NCI-H1694 (cell line): Measurements from ENCODE around the gene EYA3.

Experiments
- DNase-seq: peaks from one replicate; lab custom pipeline; 2025; lab: John Stamatoyannopoulos, UW

Gene EYA3

GRCh38 chr1:28070725-28071593 lies 17.5 kb downstream of the EYA3 start:
- DNase-seq: no peak

- DNase-seq: no peak
Observed at GRCh38 chr1:28067523-28068090, 20.8 kb downstream of the EYA3 start.

- DNase-seq: no peak
Observed at GRCh38 chr1:28066393-28067154, 21.8 kb downstream of the EYA3 start.

GRCh38 chr1:28064064-28064463 lies 24.3 kb downstream of the EYA3 start:
- peak; percentile 8 for DNase-seq

GRCh38 chr1:28062806-28063205 lies 25.6 kb downstream of the EYA3 start:
- DNase-seq: no peak

GRCh38 chr1:28058971-28059878 lies 29.2 kb downstream of the EYA3 start:
- no peak for DNase-seq

- no peak for DNase-seq
Observed at GRCh38 chr1:28058168-28058567, 30.2 kb downstream of the EYA3 start.

GRCh38 chr1:28056129-28056925 lies 32.1 kb downstream of the EYA3 start:
- no peak for DNase-seq

GRCh38 chr1:28050776-28051175 lies 37.6 kb downstream of the EYA3 start:
- no peak for DNase-seq

- no peak for DNase-seq
Observed at GRCh38 chr1:28046716-28047115, 41.7 kb downstream of the EYA3 start.

GRCh38 chr1:28045777-28046176 lies 42.6 kb downstream of the EYA3 start:
- no peak for DNase-seq

GRCh38 chr1:28044399-28044798 lies 44.0 kb downstream of the EYA3 start:
- DNase-seq: no peak

GRCh38 chr1:28039341-28039740 lies 49.1 kb downstream of the EYA3 start:
- no peak for DNase-seq

GRCh38 chr1:28037946-28038345 lies 50.5 kb downstream of the EYA3 start:
- no peak for DNase-seq

GRCh38 chr1:28037206-28037605 lies 51.2 kb downstream of the EYA3 start:
- DNase-seq: no peak

- DNase-seq: no peak
Observed at GRCh38 chr1:28036431-28036830, 52.0 kb downstream of the EYA3 start.

GRCh38 chr1:28035420-28035819 lies 53.0 kb downstream of the EYA3 start:
- DNase-seq: no peak

GRCh38 chr1:28032281-28032680 lies 56.1 kb downstream of the EYA3 start:
- no peak for DNase-seq

- DNase-seq: no peak
Observed at GRCh38 chr1:28031173-28031572, 57.2 kb downstream of the EYA3 start.

- no peak for DNase-seq
Observed at GRCh38 chr1:28028873-28029654, 59.3 kb downstream of the EYA3 start.
